GM21786 (cell line): ENCODE results near the gene HMGA1.
"Not testable (repeated sequence)": the region's sequence is repeated elsewhere in the genome, so short reads cannot be mapped to it uniquely, and the experiment has no call there.

Experiments used
- ATAC-seq: cut with Tn5 transposase; IDR thresholded peaks from one replicate; pipeline ENCODE4 v1.9.1; 2021; ENCODE audit not compliant: unreplicated experiment

HMGA1 gene

DNA sequence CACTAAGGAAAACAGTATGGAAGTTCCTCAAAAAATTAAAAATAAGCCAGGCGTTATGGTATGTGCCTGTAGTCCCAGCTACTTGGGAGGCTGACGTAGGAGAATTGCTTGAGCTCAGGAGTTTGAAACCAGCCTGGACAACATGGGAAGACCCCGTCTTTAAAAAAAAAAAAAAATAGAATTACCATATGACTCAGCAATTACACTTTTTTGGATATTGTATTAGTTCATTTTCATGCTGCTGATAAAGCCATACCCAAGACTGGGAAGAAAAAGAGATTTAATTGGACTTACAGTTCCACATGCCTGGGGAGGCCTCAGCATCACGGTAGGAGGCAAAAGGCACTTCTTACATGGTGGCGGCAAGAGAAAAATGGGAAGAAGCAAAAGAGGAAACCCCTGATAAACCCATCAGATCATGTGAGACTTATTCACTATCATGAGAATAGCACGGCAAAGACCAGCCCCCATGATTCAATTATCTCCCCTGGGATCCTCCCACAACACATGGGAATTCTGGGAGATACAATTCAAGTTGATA, 22.9 kb downstream of the HMGA1 start:
- no peak for ATAC-seq

DNA sequence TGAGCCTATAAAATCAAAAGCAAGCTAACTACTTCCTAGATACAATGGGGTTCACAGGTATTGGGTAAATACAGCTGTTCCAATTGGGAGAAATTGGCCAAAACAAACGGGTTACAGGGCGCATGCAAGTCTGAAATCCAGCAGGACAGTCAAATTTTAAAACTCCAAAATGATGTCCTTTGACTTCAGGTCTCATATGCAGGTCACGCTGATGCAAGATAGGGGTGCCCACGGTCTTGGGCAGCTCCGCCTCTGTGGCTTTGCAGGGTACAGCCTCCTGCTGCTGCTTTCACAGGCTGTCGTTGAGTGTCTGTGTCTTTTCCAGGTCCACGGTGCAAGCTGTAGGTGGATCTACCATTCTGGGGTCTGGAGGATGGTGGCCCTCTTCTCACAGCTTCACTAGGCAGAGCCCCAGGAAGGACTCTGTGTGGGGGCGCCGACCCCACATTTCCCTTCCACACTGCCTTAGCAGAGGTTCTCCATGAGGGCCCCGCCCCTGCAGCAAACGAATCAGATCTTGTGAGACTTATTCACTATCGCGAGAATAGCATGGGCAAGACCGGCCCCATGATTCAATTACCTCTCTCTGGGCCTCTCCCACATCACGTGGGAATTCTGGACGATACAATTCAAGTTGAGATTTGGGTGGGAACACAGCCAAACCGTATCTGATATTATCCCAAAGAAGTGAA, 24.0 kb downstream of the HMGA1 start:
- no peak for ATAC-seq

DNA sequence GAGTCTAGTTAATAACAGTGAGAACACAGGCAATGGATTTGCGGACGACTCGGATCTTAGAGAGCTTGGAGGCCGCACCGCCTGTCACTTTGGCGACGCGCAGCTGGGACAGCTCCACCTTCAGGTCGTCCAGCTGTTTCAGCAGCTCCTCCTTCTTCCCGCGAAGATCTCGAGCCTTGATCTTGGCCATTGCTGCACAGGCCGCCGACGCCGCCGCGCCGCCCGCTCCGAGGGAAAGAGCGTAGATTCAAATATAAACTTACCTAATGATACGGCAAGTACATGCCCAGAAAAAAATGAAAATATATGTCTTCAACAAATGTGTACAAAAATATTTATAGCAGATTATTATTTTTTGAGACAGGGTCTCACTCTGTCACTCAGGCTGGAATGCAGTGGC, 26.8 kb downstream of the HMGA1 start:
- not testable (repeated sequence) for ATAC-seq

DNA sequence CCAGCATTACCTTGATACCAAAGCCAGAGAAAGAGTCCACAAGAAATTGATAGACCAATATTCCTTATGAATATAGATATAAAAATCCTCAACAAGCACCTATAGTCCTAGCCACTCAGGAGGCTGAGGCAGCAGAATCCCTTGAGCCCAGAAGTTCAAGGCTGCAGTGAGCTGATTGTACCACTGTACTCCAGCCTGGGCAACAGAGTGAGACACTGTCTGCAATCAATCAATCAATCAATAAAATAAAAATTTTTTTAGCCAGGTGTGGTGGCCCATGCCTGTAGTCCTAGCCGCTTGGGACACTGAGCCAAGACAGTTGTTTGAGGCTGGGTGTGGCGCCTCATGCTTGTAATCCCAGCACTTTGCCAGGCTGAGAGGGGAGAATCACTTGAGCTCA, 31.1 kb downstream of the HMGA1 start:
- no peak for ATAC-seq

DNA sequence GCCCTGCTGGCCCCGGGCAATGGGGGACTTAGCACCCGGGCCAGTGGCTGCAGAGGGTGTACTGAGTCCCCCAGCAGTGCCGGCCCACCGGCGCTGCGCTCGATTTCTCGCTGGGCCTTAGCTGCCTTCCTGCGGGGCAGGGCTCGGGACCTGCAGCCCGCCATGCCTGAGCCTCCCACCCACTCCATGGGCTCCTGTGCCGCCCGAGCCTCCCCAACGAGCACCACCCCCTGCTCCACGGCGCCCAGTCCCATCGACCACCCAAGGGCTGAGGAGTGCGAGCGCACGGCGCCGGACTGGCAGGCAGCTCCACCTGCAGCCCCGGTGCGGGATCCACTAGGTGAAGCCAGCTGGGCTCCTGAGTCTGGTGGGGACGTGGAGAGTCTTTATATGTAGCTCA, 32.5 kb downstream of the HMGA1 start:
- ATAC-seq = not testable (repeated sequence)

DNA sequence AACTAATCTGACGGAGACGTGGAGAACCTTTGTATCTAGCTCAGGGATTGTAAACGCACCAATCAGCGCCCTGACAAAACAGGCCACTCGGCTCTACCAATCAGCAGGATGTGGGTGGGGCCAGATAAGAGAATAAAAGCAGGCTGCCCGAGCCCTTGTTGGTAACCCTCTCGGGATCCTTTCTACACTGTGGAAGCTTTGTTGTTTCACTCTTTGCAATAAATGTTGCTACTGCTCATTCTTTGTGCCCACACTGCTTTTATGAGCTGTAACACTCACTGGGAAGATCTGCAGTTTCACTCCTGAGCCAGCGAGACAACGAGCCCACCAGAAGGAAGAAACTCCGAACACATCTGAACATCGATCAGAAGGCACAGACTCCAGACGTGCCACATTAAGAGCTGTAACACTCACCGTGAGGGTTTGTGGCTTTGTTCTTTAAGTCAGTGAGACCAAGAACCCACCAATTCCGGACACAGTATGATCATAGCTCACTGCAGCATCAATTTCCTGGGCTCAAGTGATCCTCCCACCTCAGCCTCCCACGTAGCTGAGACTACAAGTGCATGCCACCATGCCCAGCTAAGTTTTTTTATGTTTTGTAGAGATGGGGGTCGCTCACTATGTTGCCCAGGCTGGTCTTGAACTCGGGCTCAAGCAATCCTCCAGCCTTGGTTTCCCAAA, 33.1 kb downstream of the HMGA1 start:
- not testable (repeated sequence) for ATAC-seq

DNA sequence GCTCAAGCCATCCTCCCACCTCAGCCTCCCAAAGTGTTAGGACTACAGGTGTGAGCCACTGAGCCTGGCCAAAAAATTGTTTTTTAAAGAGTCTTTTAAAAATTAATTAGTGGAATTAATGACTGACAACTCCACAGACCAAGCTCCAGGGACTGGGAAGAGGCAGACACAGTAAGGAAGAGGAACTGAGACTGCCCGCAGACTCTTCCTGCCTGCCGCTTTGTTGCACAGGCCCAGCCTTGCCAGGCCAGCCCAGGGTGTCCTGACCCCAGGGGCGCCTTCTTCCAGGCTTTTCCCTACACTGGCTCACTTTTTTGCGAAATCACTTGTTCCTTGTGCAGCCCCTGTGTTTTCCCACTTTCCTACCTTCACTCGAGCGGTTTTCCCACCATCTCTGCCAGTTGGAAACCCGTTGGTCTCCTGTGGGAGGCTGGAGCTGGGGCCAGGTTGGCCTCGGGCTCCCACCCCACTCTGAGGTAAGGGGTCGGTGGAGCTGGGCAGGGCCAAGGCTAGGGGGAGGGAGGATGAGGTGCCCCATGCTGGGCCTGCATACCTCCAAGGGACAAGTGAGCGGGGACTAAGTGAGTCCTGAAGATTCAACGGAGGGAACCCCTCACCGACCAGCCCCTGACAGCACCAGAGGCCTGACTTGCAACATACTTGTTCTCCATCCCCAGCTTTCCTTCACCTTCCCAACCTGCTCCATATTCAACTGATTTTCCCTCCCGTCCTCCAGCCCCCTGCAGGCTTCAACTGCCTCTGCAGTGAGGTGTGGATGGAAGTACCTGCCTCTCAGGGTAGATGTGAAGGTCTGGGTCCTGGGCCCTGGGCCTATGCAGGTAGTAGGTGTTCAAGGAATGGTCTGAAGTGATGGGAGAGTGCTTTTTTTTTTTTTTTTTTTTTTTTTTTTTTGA, 35.6 kb downstream of the HMGA1 start:
- ATAC-seq = no peak

DNA sequence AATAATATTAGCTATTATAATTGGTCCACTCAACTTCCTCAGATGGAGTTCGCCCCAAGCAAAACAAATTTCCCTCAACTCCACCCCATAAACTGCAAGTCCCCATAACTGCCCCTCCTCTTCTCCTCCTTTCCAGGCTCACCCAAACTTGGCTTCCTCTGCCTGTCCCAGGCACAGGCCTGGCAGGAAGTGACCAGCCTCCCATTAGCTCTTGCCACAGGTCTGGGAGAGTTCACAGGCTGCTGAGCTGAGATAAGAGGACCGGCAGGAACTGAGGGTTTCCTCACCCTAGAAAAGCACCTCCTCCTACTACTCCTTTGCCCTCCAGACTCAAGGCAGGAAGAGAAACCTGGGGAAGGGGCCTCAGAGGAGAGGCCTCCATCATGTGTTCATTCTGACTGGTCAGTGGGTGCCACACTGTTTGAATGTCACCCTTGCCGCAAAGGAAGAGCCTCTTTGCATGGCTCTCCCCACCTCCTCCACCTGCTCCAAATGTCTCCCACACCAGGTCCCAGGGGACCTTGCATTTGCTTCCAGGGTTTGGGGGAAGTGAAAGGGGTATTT, 36.7 kb downstream of the HMGA1 start:
- ATAC-seq = no peak

DNA sequence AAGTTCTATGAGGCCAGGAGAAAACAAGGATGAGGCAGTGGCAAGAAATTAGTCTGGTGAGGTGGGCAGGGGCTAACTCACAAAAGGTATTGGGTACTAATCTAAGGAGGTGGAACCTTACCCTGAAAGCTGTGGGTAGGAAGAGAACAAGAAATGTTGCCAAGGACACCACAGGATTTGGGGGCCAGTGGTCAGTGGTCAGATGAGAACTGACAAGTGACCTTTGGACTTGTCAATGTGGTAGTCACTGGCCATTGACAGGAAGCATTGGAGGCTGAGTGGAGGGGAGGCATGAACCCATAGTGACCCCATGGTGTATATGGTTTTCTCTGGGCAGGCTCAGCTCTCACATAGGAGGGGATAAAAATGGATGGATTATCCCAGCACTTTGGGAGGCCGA, 37.5 kb downstream of the HMGA1 start:
- ATAC-seq = no peak

DNA sequence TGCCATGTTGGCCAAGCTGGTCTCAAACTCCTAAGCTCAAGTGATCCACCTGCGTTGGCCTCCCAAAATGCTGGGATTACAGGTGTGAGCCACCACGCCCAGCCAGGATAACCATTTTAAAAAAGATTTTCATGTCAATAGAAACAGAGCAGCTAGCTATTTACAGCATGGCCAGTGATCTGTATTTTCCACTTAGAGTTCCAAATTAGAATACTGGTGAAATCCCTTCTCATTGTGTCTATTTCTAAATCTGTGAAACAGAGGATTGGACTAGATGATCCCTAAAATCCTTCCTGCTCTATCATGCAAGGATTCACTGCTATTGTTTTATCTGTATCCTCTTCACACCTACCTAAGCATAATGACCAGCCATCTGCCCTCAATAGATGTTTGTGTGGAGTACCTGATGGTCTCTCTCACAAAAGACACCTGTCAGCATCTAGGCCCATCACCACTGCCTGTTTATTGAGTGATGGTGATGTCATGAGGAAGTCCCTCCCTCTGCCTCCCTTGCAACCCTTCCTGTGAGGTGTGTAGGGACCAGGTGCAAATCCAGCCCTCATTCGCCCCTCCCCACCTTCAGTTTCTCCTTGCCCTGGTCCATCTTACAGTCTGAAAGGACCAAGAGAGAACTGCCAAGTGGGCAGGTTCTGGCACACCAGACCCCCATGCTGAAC, 38.6 kb downstream of the HMGA1 start:
- no peak for ATAC-seq

DNA sequence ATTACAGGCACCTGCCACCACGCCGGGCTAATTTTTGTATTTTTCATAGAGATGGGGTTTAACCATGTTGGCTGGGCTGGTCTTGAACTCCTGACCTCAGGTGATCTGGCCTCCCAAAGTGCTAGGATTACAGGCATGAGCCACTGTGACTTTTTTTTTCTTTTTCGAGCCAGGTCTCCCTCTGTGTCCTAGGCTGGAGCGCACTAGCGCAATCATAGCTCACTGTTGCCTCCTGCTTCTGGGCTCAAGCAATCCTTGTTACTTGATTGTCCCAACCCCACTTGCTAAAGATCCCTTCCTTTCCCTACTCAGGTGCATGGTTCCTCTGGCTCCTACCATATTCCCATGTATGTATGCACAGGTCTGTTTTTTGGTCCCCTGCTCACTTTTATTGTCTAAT, 39.5 kb downstream of the HMGA1 start:
- ATAC-seq = no peak

DNA sequence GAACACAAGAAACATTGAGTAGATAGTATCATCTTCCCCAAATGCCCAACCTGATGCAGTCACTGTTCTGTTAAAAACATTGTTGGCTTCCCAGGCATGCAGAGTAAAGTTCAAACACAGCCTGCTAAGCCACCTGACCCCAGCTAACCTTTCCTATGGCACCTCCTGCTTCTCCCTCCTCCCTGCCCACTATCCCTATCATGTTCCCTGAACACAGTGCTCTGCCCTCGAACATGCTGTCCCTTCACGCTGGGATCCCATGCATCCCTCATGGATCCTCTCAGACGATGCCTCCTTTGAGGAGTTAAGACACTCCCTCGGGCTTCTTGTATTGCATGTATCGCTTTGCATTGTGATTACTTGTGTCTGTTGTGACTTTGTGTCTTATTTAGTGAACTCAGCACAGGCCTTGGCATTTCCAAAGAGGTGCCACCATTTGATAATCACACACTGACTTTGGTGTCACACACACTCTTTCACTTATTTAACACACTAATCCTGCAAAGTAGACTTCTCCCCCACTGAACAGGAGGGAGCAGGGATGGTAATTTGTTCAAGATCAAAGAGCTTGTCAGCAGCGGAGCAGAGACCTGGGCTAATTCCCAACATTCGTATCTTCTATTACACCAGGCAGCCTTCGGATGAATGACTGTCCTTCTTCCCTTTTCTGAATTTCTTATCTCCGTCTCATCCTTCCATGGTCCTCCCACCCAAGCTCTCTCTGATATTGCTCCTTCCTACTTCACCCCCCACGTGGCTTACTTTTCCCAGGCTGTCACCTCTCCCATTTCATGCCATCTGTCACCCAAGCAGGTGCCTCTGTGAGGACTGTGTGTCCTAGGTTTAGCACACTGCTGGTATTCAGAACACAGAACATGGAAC, 40.4 kb downstream of the HMGA1 start:
- ATAC-seq = no peak

DNA sequence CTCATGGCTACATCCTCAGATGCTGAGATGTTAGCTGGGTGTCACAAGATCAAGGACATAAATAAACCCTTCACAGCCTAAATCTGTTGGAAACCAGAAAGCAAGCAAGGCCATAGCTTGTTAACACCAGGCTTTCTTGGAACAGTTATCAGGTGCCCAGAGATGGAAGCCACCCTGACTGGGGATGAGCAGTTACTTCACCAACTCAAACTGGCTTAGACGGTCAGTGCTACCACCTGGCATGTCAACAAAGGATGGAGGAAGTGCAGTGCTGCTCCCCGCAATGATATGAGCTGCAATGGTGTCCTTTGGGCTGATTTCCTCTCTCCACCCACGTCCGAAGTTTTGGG, 41.1 kb downstream of the HMGA1 start:
- ATAC-seq = no peak

DNA sequence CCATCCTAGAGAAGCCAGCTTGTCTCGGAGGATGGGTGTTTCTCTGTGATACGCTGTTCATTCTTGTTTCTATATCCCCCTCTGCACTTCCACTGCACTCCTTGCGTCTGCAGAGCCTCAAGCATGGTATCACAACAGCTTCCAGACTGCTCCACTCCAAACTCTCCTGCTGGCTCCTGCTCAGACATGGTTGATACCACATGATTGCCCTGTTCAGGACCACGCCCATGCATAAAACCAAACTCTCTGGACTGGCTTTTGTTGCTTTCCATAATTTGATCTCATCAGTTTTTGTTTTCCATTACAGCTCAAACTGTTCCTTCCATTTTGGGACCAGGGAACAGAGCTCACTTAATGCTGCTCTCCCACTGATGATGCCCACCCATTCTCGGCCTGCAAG, 42.2 kb downstream of the HMGA1 start:
- ATAC-seq = no peak

DNA sequence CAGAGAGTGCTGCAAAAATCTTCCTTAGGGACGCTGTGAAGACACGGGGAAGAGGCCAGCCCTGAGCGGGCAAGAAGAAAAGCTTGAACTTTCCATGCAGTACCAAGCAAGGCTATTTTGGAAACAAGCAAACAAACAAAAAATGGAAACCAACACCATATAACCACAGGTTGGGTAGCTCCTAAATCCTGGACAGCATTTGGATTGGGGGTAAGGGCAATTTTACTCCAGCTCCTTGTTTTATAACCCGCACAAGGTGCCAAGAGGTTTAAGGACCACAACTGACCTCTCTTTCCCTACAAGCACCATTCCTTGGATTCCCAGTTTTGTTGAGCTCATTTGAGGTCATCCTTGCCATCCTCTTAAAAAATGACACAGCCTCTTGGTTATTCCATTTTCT, 43.5 kb downstream of the HMGA1 start:
- no peak for ATAC-seq

DNA sequence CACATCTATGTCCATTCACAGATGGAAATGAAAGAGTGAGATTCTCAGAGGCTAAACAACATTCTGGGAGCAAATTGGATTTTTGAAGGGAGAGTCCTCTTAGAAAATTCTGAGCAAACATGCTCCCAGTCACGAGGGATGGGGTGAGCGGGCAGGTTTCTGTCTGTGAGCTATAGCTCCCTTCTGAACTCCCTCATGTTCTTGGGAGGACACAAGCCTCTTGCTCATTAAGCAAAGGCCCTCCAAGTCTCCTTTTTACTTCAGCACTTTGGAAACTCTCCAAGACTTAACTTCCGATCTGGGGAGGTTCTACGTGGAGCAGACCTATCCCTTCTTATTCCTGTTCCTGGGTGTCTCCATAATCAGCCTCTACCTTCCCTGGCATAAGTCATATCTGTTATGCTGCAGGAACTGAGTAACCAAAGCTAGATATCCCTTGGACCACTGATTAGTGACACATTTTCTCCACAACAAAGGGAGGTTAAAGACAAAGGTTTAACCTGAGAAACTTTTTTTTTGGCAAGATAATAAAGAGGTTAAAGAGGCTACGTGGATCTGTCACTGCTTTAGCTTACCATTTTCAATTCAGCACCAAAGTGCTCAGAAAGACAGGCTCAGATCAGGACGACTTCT, 45.1 kb downstream of the HMGA1 start:
- no peak for ATAC-seq

DNA sequence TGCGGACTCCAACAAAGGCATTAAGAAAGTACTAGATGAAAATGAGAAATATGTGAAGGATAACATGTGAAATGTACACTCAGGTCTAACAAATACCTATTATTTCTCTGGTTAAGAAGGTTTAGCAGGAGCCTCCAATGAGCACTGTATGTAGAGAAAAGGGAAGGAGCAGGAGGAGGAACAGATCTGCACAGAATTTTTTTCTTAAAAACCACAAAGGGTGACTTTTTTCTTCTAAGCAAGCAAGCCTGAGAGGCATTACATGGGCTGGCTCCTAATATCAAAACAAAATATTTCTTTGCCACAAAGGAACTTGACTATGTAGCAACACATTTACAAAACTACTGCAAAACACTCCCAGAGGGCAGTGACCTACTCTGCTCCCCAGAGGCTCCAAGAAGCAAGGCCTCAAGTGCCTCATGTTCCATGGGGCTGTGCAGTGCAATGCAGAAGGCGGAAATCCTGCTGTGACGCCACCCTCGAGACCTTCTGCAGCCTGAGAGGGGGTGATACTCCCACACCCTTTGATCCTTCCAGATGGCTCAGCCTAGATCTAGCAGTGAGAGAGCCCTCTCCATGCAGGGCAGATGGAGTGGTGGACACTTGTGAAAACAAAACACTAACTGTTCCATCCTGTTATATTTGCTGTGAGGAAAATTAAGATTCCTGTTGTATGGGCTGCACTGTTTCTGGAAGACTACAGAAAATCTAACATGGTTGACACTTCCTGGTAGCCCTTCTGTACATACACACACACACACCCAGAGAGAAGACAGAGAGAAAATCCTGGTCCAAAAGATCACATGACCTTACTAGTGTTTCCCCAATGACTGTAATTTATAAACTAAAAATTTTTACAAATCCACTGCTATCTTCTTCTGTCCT, 48.1 kb downstream of the HMGA1 start:
- ATAC-seq = no peak

DNA sequence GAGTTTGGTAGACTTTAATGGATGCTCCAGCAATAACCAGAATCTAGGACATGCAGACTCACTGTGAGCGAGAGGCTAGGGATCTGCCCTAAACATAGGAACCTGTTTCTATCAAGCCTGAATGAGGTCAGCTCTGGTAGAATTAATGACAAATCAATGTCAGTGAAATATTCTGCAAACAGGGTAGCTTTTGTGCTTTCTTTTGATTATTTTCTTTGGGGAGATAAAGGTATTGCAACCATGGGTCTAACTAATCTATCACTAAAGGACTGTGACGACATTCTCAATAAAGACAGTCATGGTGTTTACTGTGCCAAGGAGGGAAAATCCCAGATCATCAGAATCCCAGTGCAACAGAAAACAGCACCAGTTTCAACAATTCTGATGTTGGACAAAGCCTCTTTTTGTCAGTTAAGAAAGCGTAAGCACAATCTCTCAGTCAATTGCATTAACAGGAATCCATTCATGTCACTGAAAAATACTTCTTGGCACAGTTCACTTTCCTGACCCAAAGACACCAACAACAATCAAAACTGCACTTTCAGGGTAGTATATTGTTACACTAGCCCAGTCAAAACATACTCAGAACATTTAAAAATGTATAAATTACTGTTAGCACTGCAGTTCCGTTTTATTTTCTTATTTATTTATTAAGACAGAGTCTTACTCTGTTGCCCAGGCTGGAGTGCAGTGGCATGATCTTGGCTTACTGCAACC, 48.9 kb downstream of the HMGA1 start:
- no peak for ATAC-seq
